Cardiac muscle cell (in vitro differentiated cells and primary cell): Measurements from ENCODE around the gene SEPTIN8. TPM values are rescaled to one million over a fixed set of nuclear protein-coding genes. Genes with fewer than 3 reads are reported as not detected.

ENCODE experiments used
- DNase-seq, 2 donors: peaks; one replicate each; pipeline versions ENCODE4 v3.0.0 to v3.0.0-alpha.2; 2010 to 2017; ENCODE audit warnings: low read depth in 1 of 2, low spot score in 1 of 2
- H3K27ac ChIP-seq: fragments of 200-600 bp; sonication (generic); 2 replicates; pipeline ENCODE4 v1.5.1; 2016
- H3K27me3 ChIP-seq: fragments of 200-600 bp; sonication (generic); 2 replicates; pipeline ENCODE4 v1.6.0; 2016; ENCODE audit warnings: control low read depth
- H3K36me3 ChIP-seq: fragments of 200-600 bp; sonication (generic); 2 replicates; pipeline ENCODE4 v1.5.1; 2016; ENCODE audit warnings: control low read depth
- H3K4me1 ChIP-seq: fragments of 200-600 bp; sonication (generic); 2 replicates; pipeline ENCODE4 v1.8.1; 2017; ENCODE audit warnings: low read depth, mild to moderate bottlenecking, mixed run types
- H3K4me3 ChIP-seq: fragments of 200-600 bp; sonication (generic); 2 replicates; pipeline ENCODE4 v1.5.1; 2016; ENCODE audit warnings: mild to moderate bottlenecking
- H3K9me3 ChIP-seq: fragments of 200-600 bp; sonication (generic); 2 replicates; pipeline ENCODE4 v1.5.1; 2017; ENCODE audit warnings: low read depth, mild to moderate bottlenecking, control low read depth
- polyA plus RNA-seq: library from polyadenylated mRNA; unstranded; fragments of >200 nt; fragmentation: Nextera tagmentation; extraction: Ambion mirVana; gene quantifications from 2 replicates; pipeline ENCODE4 v1.2.1, GENCODE V29; 2016
- total RNA-seq: library from RNA; depleted of rRNA; stranded (reverse); fragments of >200 nt; gene quantifications from 2 replicates; pipeline ENCODE4 v1.2.3, GENCODE V29; 2016
- TF ChIP-seq, protein P1 (sequence below): IDR thresholded peaks from 2 replicates; pipeline ENCODE4 v1.5.1; 2012; ENCODE audit warnings: low read depth, mild to moderate bottlenecking, low read length

The SEPTIN8 gene
- total and polyA plus RNA-seq, 2 experiments from 2014 or later: 18.6 to 51.9 TPM

DNA sequence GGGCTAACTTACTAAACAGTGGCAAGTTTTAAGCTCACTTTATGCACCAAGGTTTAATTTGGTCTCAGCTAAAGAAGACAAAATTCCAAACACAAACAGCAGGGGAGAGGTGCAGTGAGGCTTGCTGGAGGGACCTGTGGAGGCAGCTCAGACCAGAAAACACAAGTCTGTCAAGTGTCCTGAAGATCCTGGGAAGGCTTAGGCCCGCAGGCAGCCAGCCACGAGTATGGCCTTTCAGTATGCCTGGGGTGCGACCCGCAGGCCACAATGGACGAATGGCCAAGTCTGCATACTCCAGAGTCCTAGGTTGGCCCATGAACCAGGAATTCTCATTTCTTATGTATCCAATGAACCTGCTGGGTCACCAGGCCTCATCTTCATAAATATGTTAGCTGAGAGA is 20.5 kb downstream of the SEPTIN8 start:
- no peak for DNase-seq
- no peaks in the 10 kb centered on the region for H3K4me1 ChIP-seq

DNA sequence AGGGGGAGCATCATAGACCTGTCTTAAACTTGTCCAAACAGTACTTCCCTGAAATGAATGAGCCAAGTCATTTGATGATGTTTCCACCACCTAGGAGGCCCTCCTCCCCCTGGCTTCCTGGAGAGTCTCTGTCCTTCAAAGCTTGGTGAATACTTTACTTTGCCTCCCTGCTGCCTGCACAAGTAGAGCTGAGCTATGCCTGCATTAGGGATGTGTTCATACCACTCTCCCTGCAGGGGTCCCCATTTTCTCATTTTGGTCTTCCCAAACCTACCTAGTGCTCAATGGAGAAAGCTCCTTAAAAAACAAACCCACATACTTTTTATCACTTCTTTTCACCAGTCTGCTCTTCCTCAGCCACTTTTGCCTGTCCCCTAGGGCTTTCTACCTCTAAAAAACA is 22.1 kb downstream of the SEPTIN8 start:
- Histone ChIP-seq H3K36me3 (peaks cover 3% of the 10 kb centered on the region), H3K27me3 (peaks cover 16% of the 10 kb centered on the region), H3K27ac (no peak overlapping the region), H3K4me3 (no peak overlapping the region), H3K4me1 (no peaks in the 10 kb centered on the region), H3K9me3 (no peaks in the 10 kb centered on the region)
- TF ChIP-seq, protein P1, sequence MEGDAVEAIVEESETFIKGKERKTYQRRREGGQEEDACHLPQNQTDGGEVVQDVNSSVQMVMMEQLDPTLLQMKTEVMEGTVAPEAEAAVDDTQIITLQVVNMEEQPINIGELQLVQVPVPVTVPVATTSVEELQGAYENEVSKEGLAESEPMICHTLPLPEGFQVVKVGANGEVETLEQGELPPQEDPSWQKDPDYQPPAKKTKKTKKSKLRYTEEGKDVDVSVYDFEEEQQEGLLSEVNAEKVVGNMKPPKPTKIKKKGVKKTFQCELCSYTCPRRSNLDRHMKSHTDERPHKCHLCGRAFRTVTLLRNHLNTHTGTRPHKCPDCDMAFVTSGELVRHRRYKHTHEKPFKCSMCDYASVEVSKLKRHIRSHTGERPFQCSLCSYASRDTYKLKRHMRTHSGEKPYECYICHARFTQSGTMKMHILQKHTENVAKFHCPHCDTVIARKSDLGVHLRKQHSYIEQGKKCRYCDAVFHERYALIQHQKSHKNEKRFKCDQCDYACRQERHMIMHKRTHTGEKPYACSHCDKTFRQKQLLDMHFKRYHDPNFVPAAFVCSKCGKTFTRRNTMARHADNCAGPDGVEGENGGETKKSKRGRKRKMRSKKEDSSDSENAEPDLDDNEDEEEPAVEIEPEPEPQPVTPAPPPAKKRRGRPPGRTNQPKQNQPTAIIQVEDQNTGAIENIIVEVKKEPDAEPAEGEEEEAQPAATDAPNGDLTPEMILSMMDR: peak; percentile 30
- peak; percentile 35 to 58 for DNase-seq

More for the DNA sequence above, 20.5 kb downstream of the SEPTIN8 start:
- Histone ChIP-seq H3K27me3 (peaks cover under 1% of the 10 kb centered on the region), H3K4me3 (no peak overlapping the region), H3K36me3 (peaks cover 10% of the 10 kb centered on the region), H3K27ac (no peak overlapping the region), H3K9me3 (no peaks in the 10 kb centered on the region)
- TF ChIP-seq, protein P1: no peak

DNA sequence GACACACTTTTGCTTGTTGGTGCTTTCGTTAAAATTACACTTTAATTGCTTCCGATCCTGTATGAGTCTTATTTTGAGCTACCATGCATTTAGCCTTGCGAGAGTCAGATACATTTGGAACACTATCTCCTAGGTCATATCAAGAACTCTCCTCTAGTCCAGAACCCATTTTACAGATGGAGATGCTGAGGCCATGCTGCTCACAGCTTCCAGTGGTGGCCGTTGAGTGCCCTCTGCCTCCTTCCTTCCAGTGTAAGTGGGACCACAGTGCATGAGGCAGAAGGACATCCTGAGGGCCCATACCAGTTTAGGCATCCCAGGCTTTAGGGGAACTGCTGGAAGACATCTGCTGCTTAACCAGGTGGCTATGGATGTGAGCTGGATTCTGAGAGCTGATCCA is 22.9 kb downstream of the SEPTIN8 start:
- Histone ChIP-seq H3K4me3 (no peak overlapping the region), H3K27ac (no peak overlapping the region), H3K9me3 (no peaks in the 10 kb centered on the region), H3K27me3 (peaks cover 25% of the 10 kb centered on the region), H3K36me3 (peaks cover 3% of the 10 kb centered on the region), H3K4me1 (no peaks in the 10 kb centered on the region)
- no peak for DNase-seq
- TF ChIP-seq, protein P1: no peak

DNA sequence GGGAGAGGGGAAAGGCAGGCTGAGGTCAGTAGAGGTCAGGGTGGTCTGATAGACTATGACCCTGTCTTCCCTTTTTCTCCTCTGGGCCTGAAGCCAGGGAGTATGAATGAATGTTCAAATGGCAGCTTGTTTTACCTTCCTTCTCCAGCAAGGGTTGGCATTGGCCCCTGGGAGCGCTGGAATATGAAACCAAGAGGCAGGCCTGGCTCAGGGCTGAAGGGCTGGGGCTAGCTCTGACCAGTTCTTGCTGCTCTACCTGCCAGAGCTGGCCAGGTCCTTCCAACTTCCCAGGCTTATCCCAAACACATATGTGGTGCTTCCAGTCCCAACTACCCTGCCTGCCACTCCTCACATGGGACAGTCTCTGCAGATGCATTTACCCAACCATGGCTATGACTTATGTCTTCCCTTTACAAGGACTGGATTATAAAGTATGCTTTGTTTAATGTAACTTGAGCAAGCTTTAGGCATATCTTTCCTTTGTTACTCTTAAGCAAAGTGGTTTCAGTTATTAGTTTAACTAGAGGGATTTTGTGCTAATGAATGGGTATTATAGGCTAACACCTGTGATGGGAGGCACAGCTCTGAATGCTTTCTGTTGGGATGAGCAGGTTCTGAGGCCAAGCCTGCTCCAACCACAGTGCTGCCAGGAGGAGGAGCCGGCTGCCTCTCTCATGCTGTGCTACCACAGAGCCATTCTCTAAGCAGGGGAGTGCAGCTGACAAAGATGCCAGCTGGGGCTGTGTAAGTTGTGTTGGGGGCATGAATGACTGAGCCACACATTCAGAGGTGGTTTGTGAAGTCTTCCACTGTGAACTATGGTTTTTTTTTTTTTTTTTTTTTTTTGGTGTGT is 23.7 kb downstream of the SEPTIN8 start:
- no peaks in the 10 kb centered on the region for H3K4me1 ChIP-seq
- H3K9me3 ChIP-seq: no peaks in the 10 kb centered on the region
- H3K27me3 ChIP-seq: peaks cover 32% of the 10 kb centered on the region
- TF ChIP-seq, protein P1: no peak
- no peak for DNase-seq
- H3K27ac ChIP-seq: no peak overlapping the region
- H3K36me3 ChIP-seq: peaks cover 3% of the 10 kb centered on the region
- no peak overlapping the region for H3K4me3 ChIP-seq

DNA sequence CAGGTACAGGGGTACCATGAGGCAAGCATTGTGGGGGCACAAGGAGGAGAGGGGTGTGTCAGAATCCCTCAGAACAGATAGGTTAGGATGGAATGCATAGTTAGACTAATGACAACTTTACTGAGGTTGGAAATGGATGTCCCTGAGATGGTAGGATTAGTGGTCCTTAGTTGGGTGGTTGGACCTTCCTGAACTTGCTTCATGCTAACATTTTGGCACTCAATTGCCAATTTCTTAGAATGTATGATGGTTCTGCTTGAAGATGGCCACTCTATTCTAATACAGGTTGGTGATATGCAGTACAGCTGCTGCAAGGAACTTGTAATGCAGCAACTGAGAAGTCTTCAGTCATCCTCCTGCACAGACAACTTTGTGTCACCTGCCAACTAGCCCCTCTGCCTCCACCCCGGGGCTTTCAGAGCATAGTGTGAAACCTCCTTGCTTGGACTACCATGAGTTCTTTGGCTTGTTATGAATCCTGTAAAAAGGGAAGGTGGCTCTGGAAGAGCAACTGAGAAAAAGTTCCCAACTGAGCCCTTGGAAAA is 24.4 kb downstream of the SEPTIN8 start:
- no peak overlapping the region for H3K27ac ChIP-seq
- H3K27me3 ChIP-seq: peaks cover 39% of the 10 kb centered on the region
- TF ChIP-seq, protein P1: no peak
- no peaks in the 10 kb centered on the region for H3K9me3 ChIP-seq
- no peak for DNase-seq
- H3K36me3 ChIP-seq: no peaks in the 10 kb centered on the region
- no peaks in the 10 kb centered on the region for H3K4me1 ChIP-seq
- no peak overlapping the region for H3K4me3 ChIP-seq
